ENCODE measurements around the gene NOP53. TPM values are rescaled to one million over a fixed set of nuclear protein-coding genes. Genes with fewer than 3 reads are reported as not detected.

The NOP53 gene
- total and polyA plus RNA-seq, 2 experiments from 2014 or later = 167 to 192 TPM

DNA sequence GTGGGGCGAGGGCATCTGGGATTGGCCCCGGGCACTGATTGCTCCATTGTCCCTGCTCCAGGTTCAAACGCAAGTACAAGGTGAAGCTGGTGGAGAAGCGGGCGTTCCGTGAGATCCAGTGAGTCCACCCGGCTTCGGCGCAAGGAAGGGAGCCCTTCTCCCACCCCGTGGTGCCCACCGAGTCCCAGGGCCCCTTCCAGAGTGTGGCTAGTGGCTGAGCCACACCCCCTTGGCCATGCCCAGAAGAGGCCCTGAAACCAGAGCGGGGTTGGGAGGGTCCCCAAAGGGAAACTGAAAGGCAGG is 11.2 kb downstream of the NOP53 start (continued):
- TF ChIP-seq EZH2 (IDR thresholded peaks at IDR 0.05; ENCODE audit: low read depth, unreplicated experiment) = no peak
- no peak for TF ChIP-seq EZH2phosphoT487 (IDR thresholded peaks at IDR 0.05; ENCODE audit: unreplicated experiment)
- TF ChIP-seq, protein P1, sequence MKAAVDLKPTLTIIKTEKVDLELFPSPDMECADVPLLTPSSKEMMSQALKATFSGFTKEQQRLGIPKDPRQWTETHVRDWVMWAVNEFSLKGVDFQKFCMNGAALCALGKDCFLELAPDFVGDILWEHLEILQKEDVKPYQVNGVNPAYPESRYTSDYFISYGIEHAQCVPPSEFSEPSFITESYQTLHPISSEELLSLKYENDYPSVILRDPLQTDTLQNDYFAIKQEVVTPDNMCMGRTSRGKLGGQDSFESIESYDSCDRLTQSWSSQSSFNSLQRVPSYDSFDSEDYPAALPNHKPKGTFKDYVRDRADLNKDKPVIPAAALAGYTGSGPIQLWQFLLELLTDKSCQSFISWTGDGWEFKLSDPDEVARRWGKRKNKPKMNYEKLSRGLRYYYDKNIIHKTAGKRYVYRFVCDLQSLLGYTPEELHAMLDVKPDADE (IDR thresholded peaks at IDR 0.05) = no peak
- no peak for TF ChIP-seq ZNF114 (CRISPR knock-in tag; IDR thresholded peaks at IDR 0.05)
- TF ChIP-seq, protein P2, sequence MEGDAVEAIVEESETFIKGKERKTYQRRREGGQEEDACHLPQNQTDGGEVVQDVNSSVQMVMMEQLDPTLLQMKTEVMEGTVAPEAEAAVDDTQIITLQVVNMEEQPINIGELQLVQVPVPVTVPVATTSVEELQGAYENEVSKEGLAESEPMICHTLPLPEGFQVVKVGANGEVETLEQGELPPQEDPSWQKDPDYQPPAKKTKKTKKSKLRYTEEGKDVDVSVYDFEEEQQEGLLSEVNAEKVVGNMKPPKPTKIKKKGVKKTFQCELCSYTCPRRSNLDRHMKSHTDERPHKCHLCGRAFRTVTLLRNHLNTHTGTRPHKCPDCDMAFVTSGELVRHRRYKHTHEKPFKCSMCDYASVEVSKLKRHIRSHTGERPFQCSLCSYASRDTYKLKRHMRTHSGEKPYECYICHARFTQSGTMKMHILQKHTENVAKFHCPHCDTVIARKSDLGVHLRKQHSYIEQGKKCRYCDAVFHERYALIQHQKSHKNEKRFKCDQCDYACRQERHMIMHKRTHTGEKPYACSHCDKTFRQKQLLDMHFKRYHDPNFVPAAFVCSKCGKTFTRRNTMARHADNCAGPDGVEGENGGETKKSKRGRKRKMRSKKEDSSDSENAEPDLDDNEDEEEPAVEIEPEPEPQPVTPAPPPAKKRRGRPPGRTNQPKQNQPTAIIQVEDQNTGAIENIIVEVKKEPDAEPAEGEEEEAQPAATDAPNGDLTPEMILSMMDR (conservative IDR thresholded peaks at IDR 0.05; ENCODE audit: low read depth in 2 of 2) = no peak

DNA sequence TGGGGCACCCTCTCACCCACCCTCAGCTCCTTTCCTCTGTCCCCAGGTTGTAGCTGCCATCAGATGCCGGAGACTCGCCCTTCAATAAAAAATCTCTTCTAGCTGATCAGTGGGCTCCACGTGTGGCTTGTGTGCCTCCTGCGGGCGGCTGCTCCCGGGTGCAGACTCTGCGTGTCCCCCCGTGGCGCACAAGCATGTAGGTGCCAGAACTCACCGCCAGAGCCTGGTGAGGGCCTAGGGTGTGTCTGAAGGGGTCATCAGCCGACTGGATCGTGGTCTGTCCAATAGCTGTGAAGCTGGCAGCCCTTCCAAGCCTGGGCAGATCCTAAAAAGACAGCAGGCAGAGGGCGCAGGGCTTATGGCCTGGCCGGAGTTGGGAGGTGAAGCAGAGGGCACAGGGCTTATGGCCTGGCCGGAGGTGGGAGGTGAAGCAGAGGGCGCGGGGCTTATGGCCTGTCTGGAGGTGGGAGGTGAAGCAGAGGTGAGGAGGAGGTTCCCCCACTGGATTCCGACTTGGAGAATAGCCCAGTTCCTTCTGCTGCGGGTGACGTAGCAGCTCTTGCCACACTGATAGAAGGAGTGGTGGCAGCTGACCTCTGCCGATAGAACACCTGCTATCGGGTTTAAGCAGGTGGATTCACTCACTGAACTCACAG is 11.7 kb downstream of the NOP53 start:
- no peak overlapping the region for H3K4me3 Mint-ChIP-seq
- peaks cover 23% of the 10 kb centered on the region for H3F3A ChIP-seq (replicated peaks; ENCODE audit: low read depth)
- H3K36me3 ChIP-seq (ENCODE audit: insufficient read depth) = peaks cover 33% of the 10 kb centered on the region
- no peak overlapping the region for H3K27ac Mint-ChIP-seq
- H3K79me2 ChIP-seq (replicated peaks; ENCODE audit: insufficient read depth) = no peaks in the 10 kb centered on the region
- no peak overlapping the region for H3K4me3 ChIP-seq
- no peaks in the 10 kb centered on the region for H3K9me2 ChIP-seq (ENCODE audit: insufficient read depth)
- no peak for TF ChIP-seq EZH2phosphoT487 (IDR thresholded peaks at IDR 0.05; ENCODE audit: unreplicated experiment)
- TF ChIP-seq, protein P3, sequence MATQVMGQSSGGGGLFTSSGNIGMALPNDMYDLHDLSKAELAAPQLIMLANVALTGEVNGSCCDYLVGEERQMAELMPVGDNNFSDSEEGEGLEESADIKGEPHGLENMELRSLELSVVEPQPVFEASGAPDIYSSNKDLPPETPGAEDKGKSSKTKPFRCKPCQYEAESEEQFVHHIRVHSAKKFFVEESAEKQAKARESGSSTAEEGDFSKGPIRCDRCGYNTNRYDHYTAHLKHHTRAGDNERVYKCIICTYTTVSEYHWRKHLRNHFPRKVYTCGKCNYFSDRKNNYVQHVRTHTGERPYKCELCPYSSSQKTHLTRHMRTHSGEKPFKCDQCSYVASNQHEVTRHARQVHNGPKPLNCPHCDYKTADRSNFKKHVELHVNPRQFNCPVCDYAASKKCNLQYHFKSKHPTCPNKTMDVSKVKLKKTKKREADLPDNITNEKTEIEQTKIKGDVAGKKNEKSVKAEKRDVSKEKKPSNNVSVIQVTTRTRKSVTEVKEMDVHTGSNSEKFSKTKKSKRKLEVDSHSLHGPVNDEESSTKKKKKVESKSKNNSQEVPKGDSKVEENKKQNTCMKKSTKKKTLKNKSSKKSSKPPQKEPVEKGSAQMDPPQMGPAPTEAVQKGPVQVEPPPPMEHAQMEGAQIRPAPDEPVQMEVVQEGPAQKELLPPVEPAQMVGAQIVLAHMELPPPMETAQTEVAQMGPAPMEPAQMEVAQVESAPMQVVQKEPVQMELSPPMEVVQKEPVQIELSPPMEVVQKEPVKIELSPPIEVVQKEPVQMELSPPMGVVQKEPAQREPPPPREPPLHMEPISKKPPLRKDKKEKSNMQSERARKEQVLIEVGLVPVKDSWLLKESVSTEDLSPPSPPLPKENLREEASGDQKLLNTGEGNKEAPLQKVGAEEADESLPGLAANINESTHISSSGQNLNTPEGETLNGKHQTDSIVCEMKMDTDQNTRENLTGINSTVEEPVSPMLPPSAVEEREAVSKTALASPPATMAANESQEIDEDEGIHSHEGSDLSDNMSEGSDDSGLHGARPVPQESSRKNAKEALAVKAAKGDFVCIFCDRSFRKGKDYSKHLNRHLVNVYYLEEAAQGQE (IDR thresholded peaks at IDR 0.05; ENCODE audit: unreplicated experiment) = no peak
- no peak overlapping the region for H2AFZ ChIP-seq
- no peaks in the 10 kb centered on the region for H3K27me3 ChIP-seq (ENCODE audit: insufficient read depth)
- no peak for DNase-seq (ENCODE audit: low spot score)
- H3K27ac ChIP-seq (ENCODE audit: low read depth) = no peak overlapping the region
- H3K27me3 Mint-ChIP-seq (ENCODE audit: insufficient read depth, low read depth, poor library complexity) = peaks cover 16% of the 10 kb centered on the region
- no peak overlapping the region for H3K4me2 ChIP-seq
- no peaks in the 10 kb centered on the region for H3K4me1 ChIP-seq (ENCODE audit: insufficient read depth)
- no peaks in the 10 kb centered on the region; the same call in 2 of the 3 replicates for H3K9me3 Mint-ChIP-seq
- peaks cover 61% of the 10 kb centered on the region for H3K36me3 Mint-ChIP-seq (ENCODE audit: low read depth)
- no peaks in the 10 kb centered on the region for H3K4me1 Mint-ChIP-seq
- 0 out of 2 replicates have a peak, but pooled peaks cover 4% of the 10 kb centered on the region for H4K20me1 ChIP-seq (replicated peaks; ENCODE audit: insufficient read depth)
- ATAC-seq = no peak
